GM12878 (cell line): ENCODE measurements around the gene ALG10B. TPM values are rescaled to one million over a fixed set of nuclear protein-coding genes. Genes with fewer than 3 reads are reported as not detected.
A peak's percentile ranks its signal among the peaks of the same experiment; 100 is the strongest.

Source experiments
- ATF7 ChIP-seq: fragments of 450-650 bp; IDR thresholded peaks from 2 replicates; pipeline ENCODE4 v1.6.1; 2016; ENCODE audit warnings: low read depth, mild to moderate bottlenecking
- BRCA1 ChIP-seq: IDR thresholded peaks from 2 replicates; pipeline ENCODE4 v1.6.1; 2011; ENCODE audit warnings: low read depth, low read length, improper control_type of control experiment
- CBFB ChIP-seq: IDR thresholded peaks from 2 replicates; pipeline ENCODE4 v1.6.1; 2016; ENCODE audit warnings: antibody characterized with exemption, low read depth
- CEBPZ ChIP-seq: fragments of 150-350 bp; IDR thresholded peaks from 2 replicates; pipeline ENCODE4 v1.6.1; 2016; ENCODE audit warnings: low read depth, low read length
- ESRRA ChIP-seq: IDR thresholded peaks from 2 replicates; pipeline ENCODE4 v1.6.1; 2012; ENCODE audit warnings: mild to moderate bottlenecking, low read length, improper control_type of control experiment
- KAT2A ChIP-seq: conservative IDR thresholded peaks from 2 replicates; pipeline ENCODE4 v1.6.1; 2011; ENCODE audit warnings: low read depth, low read length; ENCODE audit not compliant: control insufficient read depth
- NFXL1 ChIP-seq: fragments of 450-650 bp; IDR thresholded peaks from 2 replicates; pipeline ENCODE4 v1.6.1; 2017; ENCODE audit warnings: antibody characterized with exemption, mild to moderate bottlenecking, borderline replicate concordance
- PRDM15 ChIP-seq: fragments of 450-650 bp; formaldehyde crosslinking; IDR thresholded peaks from 2 replicates; pipeline ENCODE4 v1.4.0; 2020; ENCODE audit warnings: mild to moderate bottlenecking, moderate library complexity
- RAD21 ChIP-seq: IDR thresholded peaks from 2 replicates; pipeline ENCODE4 v1.6.1; 2011; ENCODE audit warnings: mild to moderate bottlenecking, low read depth, low read length, moderate library complexity; ENCODE audit not compliant: insufficient read depth
- RAD51 ChIP-seq: fragments of 450-650 bp; IDR thresholded peaks from 2 replicates; pipeline ENCODE4 v1.6.1; 2016; ENCODE audit warnings: moderate library complexity, mild to moderate bottlenecking, inconsistent platforms
- RUNX3 ChIP-seq: IDR thresholded peaks from 2 replicates; pipeline ENCODE4 v1.6.1; 2012; ENCODE audit warnings: low read length, inconsistent platforms
- SIX5 ChIP-seq: IDR thresholded peaks from 2 replicates; pipeline ENCODE4 v1.6.1; 2011; ENCODE audit warnings: mild to moderate bottlenecking, low read depth, low read length, moderate library complexity; ENCODE audit not compliant: severe bottlenecking
- SMAD1 ChIP-seq: fragments of 450-650 bp; IDR thresholded peaks from 2 replicates; pipeline ENCODE4 v1.6.1; 2018; ENCODE audit warnings: mild to moderate bottlenecking, low read depth; ENCODE audit not compliant: partially characterized antibody
- SMC3 ChIP-seq: IDR thresholded peaks from 2 replicates; pipeline ENCODE4 v1.6.1; 2011; ENCODE audit warnings: low read length, improper control_type of control experiment, borderline replicate concordance
- SREBF1 ChIP-seq: IDR thresholded peaks from 2 replicates; pipeline ENCODE4 v1.6.1; 2012; ENCODE audit warnings: mild to moderate bottlenecking, low read length
- TARDBP ChIP-seq: IDR thresholded peaks from 2 replicates; pipeline ENCODE4 v1.6.1; 2016; ENCODE audit warnings: borderline replicate concordance
- TBL1XR1 ChIP-seq: IDR thresholded peaks from 2 replicates; pipeline ENCODE4 v1.6.1; 2012; ENCODE audit warnings: low read depth, low read length, improper control_type of control experiment
- TCF7 ChIP-seq: IDR thresholded peaks from 2 replicates; pipeline ENCODE4 v1.6.1; 2014; ENCODE audit warnings: antibody characterized with exemption, borderline replicate concordance
- ZSCAN29 ChIP-seq: fragments of 450-650 bp; IDR thresholded peaks from 2 replicates; pipeline ENCODE4 v1.6.1; 2017; ENCODE audit warnings: mild to moderate bottlenecking, moderate library complexity
- polyA plus RNA-seq, 11 experiments: library from polyadenylated mRNA; depleted of rRNA in 4 of 11; unstranded in 6 of 11; stranded (reverse) in 5 of 11; fragments of >200 nt; fragmentation: Nextera tagmentation in 4 of 11; fragmentation: Illumina TruSeq in 1 of 11; extraction: Ambion mirVana in 4 of 11; extraction: Trizol in 1 of 11; gene quantifications; 1 replicate in 1 of 11; 2 replicates in 10 of 11; pipeline versions ENCODE4 v1.2.1 to v1.2.3, GENCODE V29; 2011 to 2016; ENCODE audit warnings: inconsistent platforms in 2 of 11, missing spikeins in 2 of 11, low read depth in 1 of 11
- total RNA-seq, 4 experiments: library from RNA; depleted of rRNA in 3 of 4; stranded (reverse); fragments of >200 nt in 3 of 4; fragmentation: Illumina TruSeq in 1 of 4; extraction: Trizol in 1 of 4; gene quantifications; 2 replicates each; pipeline versions ENCODE4 v1.2.1 to v1.2.3, GENCODE V29; 2013 to 2021
- TF ChIP-seq, protein P1 (sequence below): fragments of 450-650 bp; IDR thresholded peaks from 2 replicates; pipeline ENCODE4 v1.6.1; 2018; ENCODE audit warnings: borderline replicate concordance, mild to moderate bottlenecking; ENCODE audit not compliant: partially characterized antibody
- TF ChIP-seq, protein P2 (sequence below): IDR thresholded peaks from 2 replicates; pipeline ENCODE4 v1.6.1; 2011; ENCODE audit warnings: low read depth, low read length, improper control_type of control experiment, borderline replicate concordance

Gene ALG10B
- total and polyA plus RNA-seq, 10 of the 15 experiments (the other 5 are each of a cell fraction or from before 2014, with no cell fraction given): 2.0 to 23.7 (median 8.8) TPM

- peak; percentile 24; the same call in 1 of the 2 replicates for TF ChIP-seq TARDBP
- no peak for TF ChIP-seq PRDM15 (CRISPR knock-in tag)
- TF ChIP-seq CEBPZ: no peak
- peak; percentile 73 for TF ChIP-seq RAD21
- TF ChIP-seq SREBF1: peak; percentile 49; the same call in 1 of the 2 replicates
- no peak for TF ChIP-seq ZSCAN29
- peak; percentile 46; the same call in 1 of the 2 replicates for TF ChIP-seq SMC3
- TF ChIP-seq SMAD1: no peak
- TF ChIP-seq TCF7: 0 out of 2 replicates have a peak, but pooled peaks have one; percentile 21
- peak; percentile 79 for TF ChIP-seq SIX5
- no peak for TF ChIP-seq RAD51
- TF ChIP-seq, protein P1, sequence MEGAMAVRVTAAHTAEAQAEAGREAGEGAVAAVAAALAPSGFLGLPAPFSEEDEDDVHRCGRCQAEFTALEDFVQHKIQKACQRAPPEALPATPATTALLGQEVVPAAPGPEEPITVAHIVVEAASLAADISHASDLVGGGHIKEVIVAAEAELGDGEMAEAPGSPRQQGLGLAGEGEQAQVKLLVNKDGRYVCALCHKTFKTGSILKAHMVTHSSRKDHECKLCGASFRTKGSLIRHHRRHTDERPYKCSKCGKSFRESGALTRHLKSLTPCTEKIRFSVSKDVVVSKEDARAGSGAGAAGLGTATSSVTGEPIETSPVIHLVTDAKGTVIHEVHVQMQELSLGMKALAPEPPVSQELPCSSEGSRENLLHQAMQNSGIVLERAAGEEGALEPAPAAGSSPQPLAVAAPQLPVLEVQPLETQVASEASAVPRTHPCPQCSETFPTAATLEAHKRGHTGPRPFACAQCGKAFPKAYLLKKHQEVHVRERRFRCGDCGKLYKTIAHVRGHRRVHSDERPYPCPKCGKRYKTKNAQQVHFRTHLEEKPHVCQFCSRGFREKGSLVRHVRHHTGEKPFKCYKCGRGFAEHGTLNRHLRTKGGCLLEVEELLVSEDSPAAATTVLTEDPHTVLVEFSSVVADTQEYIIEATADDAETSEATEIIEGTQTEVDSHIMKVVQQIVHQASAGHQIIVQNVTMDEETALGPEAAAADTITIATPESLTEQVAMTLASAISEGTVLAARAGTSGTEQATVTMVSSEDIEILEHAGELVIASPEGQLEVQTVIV: no peak
- no peak for TF ChIP-seq NFXL1
- peak; percentile 70 for TF ChIP-seq RUNX3
- peak; percentile 78; the same call in 1 of the 2 replicates for TF ChIP-seq ESRRA
- TF ChIP-seq, protein P2, sequence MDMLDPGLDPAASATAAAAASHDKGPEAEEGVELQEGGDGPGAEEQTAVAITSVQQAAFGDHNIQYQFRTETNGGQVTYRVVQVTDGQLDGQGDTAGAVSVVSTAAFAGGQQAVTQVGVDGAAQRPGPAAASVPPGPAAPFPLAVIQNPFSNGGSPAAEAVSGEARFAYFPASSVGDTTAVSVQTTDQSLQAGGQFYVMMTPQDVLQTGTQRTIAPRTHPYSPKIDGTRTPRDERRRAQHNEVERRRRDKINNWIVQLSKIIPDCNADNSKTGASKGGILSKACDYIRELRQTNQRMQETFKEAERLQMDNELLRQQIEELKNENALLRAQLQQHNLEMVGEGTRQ: no peak
- TF ChIP-seq TBL1XR1: no peak
- no peak for TF ChIP-seq KAT2A
- TF ChIP-seq CBFB: peak; percentile 65
- no peak for TF ChIP-seq ATF7
- no peak for TF ChIP-seq BRCA1
Measured at GRCh38 chr12:38316391-38317129, at the start of gene ALG10B (continued).
